Measurements from ENCODE around the gene MAN2A2.

Gene MAN2A2

DNA sequence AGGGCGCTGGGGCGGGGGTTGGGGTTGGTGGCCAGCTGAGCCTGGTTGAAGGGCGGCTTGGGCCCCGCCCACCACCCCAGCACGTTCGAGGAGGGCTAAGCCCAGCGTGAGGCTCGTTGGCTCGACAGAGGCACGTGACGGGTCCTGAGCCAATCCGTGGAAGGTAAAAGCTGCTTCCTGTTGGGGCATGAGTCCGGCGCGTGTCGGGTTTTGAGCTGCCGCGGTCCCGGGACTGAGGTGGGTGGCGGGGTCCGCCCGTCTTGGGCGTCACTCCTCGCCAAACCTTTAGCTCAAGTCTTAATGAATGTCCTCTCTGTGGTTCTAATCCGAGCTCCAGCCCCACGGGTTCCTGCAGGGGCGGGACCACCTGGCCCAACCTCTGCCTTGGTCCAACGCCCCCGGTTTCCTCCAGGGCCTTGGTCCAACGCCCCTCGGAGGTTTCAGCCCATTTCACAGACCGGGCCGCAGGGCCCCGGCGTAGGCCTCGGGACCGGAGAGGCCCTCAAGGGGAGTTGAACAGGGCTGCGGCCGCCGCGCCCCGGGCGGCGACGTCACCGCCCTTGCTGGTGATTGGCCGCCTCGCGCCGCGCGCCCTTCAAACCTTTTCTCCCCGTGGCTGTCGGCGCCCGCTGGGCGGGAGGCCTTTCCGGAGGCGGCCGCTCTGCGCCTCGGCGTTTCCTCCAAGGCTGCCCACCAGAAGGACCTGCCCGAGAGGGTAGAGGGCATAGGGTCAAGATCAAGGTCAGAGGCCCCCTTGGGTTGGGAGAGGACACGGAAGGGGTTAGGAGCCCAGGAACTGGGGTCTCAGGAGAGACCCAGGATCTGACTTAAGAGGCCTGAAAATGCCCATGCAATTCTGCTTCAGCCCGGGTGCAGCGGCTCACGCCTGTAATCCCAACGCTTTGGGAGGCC is 51.9 kb downstream of the MAN2A2 start, which contains the start of gene RCCD1:
Gene RCCD1 (plus strand): TSS at position 173 of the 912 bp plus-strand sequence. CDS start 1,851 bp downstream, outside the sequence.
- in situ Hi-C loops (cut with HindIII; ENCODE audit: low pct_unique_long_range_greater_than_20kb, low sequenced_read_pairs): no loop called here
- peak; percentile 97 to 100 for DNase-seq (ENCODE audit: low read depth in 1 of 2, low spot score in 1 of 2)
- no peak for TF ChIP-seq JUND (IDR thresholded peaks at IDR 0.05; ENCODE audit: low read depth)

DNA sequence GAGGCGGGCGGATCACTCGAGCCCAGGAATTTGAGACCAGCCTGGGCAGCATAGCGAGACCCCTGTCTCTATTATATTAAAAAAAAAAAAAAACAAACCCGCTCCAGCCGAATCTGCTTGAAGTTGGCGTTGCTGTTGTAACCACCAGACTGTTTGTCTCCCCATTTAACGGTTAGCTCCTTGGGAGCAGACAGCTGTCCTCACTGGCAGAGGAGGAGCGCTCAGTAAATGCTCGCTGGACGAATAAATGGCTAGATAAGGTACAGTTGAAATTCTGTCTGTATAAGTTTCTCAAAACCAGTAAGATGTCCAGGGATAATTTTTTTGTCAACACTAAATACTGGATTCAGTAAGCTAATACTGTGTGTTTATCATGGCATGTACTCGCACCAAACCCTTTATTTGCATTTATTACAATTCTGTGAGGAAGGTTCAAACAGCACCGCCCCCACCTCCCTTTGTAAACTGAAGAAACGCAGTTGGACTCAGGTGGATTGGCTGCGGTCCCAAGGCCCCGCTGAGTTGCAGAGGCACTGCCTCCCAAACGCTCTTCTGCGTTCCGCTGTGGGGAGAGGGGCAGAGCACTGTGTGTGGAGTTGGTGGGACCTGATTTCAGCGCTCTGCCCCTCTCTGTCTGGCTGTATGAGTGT is 52.6 kb downstream of the MAN2A2 start:
- DNase-seq (ENCODE audit: low read depth in 1 of 2, low spot score in 1 of 2): peak in 1 of 2 experiments; percentile 64
- in situ Hi-C loops (cut with HindIII; ENCODE audit: low pct_unique_long_range_greater_than_20kb, low sequenced_read_pairs): no loop called here
- no peak for TF ChIP-seq JUND (IDR thresholded peaks at IDR 0.05; ENCODE audit: low read depth)

DNA sequence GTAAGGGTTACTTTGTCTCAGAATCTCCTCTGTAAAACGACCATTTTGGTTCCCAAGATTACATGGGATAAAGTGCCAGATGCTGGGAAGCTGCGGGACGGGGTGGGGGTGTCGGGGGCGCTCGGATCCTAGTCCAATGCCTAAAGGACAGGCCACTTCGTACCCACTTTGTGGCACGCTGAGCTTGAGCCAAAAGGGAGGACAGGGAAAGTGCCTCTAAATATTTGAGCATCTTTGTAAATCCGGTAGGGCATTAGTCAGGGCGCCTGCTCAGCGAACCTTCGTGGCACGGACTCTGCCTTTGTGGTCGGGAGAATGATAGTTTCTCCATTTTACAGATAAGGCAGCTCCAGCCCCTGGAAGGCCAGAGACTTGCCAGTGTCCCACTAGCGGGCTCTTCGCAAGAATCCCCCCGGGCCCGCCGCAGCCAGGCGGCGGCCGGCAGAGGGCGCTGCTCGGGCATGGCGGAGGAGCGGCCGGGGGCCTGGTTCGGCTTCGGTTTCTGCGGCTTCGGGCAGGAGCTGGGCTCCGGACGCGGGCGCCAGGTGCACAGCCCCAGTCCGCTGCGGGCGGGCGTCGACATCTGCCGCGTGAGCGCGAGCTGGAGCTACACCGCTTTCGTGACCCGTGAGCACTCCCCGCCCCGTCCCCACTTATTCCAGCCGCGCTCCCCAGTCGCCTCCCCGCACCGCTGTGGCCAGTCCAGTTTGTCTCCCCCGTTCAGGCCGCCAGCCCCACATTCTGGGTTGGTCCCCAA is 53.4 kb downstream of the MAN2A2 start:
- in situ Hi-C loops (cut with HindIII; ENCODE audit: low pct_unique_long_range_greater_than_20kb, low sequenced_read_pairs): no loop called here
- no peak for TF ChIP-seq JUND (IDR thresholded peaks at IDR 0.05; ENCODE audit: low read depth)
- peak; percentile 74 to 92 for DNase-seq (ENCODE audit: low read depth in 1 of 2, low spot score in 1 of 2)

DNA sequence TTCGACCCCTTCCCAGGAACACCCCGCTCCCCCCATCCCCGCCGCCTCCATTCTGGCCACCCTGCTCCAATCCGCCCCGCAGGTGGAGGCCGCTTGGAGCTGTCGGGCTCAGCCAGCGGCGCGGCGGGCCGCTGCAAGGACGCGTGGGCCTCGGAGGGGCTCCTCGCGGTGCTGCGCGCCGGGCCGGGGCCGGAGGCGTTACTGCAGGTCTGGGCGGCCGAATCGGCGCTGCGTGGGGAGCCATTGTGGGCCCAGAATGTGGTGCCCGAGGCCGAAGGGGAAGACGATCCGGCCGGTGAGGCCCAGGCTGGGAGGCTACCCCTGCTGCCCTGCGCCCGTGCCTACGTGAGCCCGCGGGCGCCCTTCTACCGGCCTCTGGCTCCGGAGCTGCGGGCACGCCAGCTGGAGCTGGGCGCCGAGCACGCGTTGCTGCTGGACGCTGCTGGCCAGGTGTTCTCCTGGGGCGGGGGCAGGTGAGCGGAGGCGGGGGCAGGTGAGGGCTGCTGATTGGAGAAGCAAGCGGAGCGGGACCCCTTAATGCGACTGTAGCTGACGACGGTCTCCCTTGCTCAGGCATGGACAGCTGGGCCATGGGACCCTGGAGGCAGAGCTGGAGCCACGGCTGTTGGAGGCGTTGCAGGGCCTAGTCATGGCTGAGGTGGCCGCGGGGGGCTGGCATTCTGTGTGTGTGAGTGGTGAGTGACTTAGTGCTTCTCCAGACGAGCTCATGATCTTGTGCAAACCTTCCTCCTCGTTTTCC is 54.1 kb downstream of the MAN2A2 start:
- in situ Hi-C loops (cut with HindIII; ENCODE audit: low pct_unique_long_range_greater_than_20kb, low sequenced_read_pairs): no loop called here
- TF ChIP-seq JUND (IDR thresholded peaks at IDR 0.05; ENCODE audit: low read depth): no peak
- no peak for DNase-seq (ENCODE audit: low read depth in 1 of 2, low spot score in 1 of 2)

DNA sequence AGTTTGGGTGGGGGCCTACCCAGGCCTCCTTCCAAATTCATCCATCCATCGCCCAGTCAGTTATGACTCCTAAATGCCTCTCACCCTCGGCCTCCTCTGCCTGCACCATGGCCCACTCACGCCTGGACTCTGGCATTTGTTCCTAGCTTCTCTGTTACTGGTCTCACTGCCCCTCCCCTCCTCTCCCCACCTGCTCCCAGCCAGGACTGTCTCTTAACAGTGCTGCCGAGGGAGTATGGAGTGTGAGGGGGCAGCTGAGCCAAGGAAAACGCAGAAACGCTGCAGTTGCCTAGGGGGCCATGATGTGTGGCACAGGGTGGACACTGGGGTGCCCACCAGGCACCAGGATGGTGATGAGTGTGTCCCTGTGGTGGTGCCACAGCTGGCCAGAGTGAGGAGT is 54.7 kb downstream of the MAN2A2 start:
- no peak for TF ChIP-seq JUND (IDR thresholded peaks at IDR 0.05; ENCODE audit: low read depth)
- in situ Hi-C loops (cut with HindIII; ENCODE audit: low pct_unique_long_range_greater_than_20kb, low sequenced_read_pairs): no loop called here
- DNase-seq (ENCODE audit: low read depth in 1 of 2, low spot score in 1 of 2): no peak

DNA sequence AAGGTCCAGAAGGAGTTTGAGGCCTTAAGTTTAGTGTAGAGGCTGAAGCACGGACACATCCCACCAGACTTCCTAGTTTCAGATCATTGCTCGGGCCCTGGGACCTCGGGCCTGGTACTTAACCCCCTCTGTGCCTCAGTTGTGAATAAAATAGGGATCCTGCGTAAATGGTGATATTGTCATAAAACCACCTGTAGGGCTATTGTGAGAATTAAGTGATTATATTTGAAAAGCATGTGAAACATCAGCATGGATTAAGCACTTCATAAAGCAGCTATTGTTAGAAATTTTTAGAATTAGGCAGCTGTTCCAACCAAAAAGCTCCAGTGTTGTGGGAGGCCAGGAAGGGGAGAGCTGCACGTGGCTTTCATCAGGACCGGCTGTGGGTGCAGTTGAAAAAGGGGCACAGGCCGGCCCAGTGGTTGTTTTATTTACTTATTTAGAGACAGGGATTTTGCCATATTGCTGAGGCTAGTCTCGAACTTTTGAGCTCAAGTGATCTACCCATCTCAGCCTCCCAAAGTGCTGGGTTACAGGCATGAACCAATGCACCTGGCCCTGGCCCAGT is 56.0 kb downstream of the MAN2A2 start:
- in situ Hi-C loops (cut with HindIII; ENCODE audit: low pct_unique_long_range_greater_than_20kb, low sequenced_read_pairs): no loop called here
- DNase-seq (ENCODE audit: low read depth in 1 of 2, low spot score in 1 of 2): no peak
- TF ChIP-seq JUND (IDR thresholded peaks at IDR 0.05; ENCODE audit: low read depth): no peak

DNA sequence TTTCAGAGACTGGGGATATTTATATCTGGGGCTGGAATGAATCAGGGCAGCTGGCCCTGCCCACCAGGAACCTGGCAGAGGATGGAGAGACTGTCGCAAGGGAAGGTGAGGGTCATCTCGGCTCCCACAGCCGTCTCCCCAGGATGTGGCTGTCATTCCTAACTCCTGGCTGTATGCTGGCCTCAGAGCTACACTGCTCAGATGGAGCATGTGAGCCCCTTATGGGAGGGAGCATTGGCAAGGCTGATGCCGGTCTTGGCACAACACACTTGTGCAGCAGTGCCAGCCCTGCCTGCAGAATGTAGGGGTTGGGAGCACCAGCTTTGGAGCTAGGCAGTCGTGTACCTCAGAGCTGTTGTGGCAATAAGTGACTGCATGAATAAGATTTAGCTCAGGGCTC is 56.8 kb downstream of the MAN2A2 start:
- in situ Hi-C loops (cut with HindIII; ENCODE audit: low pct_unique_long_range_greater_than_20kb, low sequenced_read_pairs): no loop called here
- no peak for TF ChIP-seq JUND (IDR thresholded peaks at IDR 0.05; ENCODE audit: low read depth)
- no peak for DNase-seq (ENCODE audit: low read depth in 1 of 2, low spot score in 1 of 2)

DNA sequence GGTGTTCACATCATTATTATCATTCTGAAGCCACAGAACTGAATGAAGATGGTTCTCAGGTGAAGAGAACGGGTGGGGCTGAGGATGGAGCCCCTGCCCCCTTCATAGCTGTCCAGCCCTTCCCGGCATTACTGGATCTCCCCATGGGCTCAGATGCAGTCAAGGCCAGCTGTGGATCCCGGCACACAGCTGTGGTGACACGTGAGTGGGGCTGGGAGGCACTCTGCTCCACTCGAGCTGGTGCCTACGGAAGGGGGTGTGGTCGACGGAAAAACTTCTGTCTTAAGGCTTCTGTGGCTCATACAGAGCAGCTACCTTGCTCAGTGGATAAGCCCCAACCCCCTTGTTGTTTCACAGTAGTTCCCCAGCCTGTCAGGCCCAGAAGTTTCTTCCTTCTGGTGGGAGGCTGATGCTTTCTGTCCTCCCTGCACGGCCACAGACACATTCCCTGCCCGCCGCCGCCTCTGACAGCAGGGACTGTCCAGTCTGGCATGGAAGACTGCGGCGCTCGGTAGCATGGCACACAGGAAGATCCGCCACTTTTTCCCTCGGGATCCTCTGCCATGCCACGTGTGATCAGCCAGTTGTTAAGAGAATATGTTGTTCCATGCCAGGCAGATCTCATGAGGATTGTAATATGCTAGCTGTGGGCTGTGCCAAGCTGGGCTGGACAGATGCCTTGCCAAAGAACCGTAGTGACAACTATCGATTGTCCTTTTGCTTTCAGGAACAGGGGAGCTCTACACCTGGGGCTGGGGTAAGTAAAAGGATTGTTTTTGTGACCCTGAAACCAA is 57.4 kb downstream of the MAN2A2 start:
- no peak for DNase-seq (ENCODE audit: low read depth in 1 of 2, low spot score in 1 of 2)
- no peak for TF ChIP-seq JUND (IDR thresholded peaks at IDR 0.05; ENCODE audit: low read depth)
- in situ Hi-C loops (cut with HindIII; ENCODE audit: low pct_unique_long_range_greater_than_20kb, low sequenced_read_pairs): no loop called here

DNA sequence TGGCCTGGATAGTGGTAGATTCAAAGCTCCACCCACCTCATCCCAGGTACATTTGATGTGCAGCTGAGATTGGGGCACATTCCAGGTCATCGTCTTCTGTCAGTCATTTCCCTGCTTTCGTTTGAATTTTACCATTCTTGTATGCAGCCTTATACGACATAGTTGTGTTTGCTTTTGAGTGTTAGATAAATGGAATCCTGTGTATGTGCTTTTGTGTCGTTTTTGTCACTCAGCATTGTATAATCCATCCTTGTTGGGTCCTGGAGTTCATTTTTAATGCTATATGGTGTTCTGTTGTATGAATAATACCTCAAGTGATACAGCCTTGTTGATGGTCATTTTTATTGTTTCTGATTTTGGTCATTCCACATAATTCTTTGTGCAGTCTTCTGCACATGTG is 58.9 kb downstream of the MAN2A2 start:
- TF ChIP-seq JUND (IDR thresholded peaks at IDR 0.05; ENCODE audit: low read depth): no peak
- DNase-seq (ENCODE audit: low read depth in 1 of 2, low spot score in 1 of 2): no peak
- in situ Hi-C loops (cut with HindIII; ENCODE audit: low pct_unique_long_range_greater_than_20kb, low sequenced_read_pairs): no loop called here

DNA sequence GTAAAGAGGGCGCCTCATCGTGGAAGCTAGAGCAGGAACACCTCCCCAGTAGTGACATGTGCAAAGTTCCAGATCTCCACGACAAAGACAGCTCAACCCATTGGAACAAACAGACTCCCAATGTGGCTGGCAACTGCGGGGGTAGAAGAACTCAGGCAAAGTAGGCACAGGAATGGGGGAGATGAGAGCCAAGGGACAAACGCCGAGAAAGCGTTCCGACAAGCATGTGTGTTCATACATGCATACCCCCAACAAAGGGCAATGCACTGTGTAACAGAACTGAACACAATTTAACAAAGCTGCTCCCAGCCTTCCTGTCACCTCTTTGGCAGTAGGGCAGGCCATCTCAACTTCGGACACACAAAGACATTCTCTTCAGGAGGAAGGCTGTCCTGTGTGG is 63.2 kb downstream of the MAN2A2 start:
- DNase-seq (ENCODE audit: low read depth in 1 of 2, low spot score in 1 of 2): no peak
- no peak for TF ChIP-seq JUND (IDR thresholded peaks at IDR 0.05; ENCODE audit: low read depth)
- in situ Hi-C loops (cut with HindIII; ENCODE audit: low pct_unique_long_range_greater_than_20kb, low sequenced_read_pairs): no loop called here

DNA sequence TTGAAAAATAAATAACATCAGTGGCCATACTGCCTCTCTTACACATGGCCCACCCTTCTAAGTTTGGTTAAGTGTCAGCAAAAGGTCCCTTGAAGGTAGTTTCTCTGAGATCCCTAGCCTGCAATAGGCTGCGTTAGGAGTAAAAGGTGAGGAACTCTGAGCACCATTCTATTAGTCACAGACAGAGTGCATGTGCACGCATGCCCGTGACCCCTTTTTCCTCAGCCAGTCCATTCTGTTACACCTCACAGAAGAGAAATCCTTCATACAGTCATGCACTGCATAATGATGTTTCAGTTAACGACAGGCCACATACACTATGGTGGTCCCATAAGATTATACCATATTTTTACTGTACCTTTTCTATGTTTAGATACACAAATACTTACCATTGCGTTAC is 64.1 kb downstream of the MAN2A2 start:
- no peak for TF ChIP-seq JUND (IDR thresholded peaks at IDR 0.05; ENCODE audit: low read depth)
- DNase-seq (ENCODE audit: low read depth in 1 of 2, low spot score in 1 of 2): no peak
- in situ Hi-C loops (cut with HindIII; ENCODE audit: low pct_unique_long_range_greater_than_20kb, low sequenced_read_pairs): no loop called here

All from T47D (cell line).